NCI-H82 (cell line): ENCODE results near the gene RNF225.
"Not testable (repeated sequence)": the region's sequence is repeated elsewhere in the genome, so short reads cannot be mapped to it uniquely, and the experiment has no call there.

ENCODE experiments used
- DNase-seq: peaks from one replicate; lab custom pipeline; 2025; lab: John Stamatoyannopoulos, UW

RNF225 gene

DNA sequence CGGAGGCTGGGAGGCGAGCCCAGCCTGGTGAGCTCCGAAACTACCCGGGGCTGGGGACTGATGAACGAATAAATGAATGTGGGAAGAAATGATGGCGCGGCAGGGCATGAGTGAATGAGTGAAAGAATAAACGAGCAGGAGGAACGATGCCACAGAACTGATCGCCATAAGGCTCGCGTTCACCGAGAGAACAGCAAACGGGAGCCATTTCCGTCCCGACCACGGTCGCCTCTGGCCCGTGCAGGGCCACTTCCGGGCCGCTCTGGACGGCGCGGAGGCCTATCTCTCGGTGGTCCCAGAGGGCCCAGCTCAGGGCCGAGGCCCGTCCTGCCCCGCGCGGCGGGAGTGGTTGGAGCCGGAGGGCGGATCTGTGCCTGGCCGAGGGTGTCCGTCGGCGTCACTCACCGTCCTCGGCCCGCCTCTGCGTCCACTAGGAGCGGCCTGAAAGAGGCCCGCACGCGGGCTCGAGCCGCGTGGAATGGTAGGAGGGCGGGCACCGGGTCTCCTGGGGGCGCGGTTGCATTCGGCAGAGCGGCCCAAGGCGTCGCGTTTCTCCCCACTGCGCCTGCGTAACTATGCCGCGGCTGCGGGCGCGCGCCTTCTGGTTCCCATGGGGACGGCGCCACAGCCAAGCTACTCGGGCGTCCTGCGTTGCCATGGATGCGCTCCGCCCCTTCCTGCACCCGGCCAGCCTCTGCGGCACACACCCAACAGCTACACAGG is 33.0 kb upstream of the RNF225 start, which contains the start of gene ZNF497:
Gene ZNF497 (minus strand): TSS at position 480 of the 723 bp plus-strand sequence. CDS start 5,116 bp downstream, outside the sequence.
- peak; percentile 97 for DNase-seq

DNA sequence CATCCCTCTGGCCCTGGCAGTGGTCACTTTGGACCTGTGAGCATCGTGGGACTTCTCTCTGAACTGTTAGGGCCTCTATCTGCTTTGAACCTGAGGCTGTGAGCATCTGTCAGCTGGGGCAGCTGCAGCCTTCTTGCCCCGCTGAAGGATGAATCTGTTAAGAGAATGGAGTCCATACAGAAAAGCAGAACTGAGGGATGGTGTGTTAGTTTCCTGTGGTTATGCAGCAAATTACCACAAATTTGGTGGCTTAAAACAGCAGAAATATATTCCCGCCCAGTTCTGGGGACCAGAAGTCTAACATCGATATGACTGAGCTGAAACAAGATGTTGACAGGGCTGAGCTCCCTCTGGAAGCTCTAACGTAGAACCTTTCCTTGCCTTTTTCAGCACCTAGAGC is 31.3 kb upstream of the RNF225 start:
- no peak for DNase-seq

DNA sequence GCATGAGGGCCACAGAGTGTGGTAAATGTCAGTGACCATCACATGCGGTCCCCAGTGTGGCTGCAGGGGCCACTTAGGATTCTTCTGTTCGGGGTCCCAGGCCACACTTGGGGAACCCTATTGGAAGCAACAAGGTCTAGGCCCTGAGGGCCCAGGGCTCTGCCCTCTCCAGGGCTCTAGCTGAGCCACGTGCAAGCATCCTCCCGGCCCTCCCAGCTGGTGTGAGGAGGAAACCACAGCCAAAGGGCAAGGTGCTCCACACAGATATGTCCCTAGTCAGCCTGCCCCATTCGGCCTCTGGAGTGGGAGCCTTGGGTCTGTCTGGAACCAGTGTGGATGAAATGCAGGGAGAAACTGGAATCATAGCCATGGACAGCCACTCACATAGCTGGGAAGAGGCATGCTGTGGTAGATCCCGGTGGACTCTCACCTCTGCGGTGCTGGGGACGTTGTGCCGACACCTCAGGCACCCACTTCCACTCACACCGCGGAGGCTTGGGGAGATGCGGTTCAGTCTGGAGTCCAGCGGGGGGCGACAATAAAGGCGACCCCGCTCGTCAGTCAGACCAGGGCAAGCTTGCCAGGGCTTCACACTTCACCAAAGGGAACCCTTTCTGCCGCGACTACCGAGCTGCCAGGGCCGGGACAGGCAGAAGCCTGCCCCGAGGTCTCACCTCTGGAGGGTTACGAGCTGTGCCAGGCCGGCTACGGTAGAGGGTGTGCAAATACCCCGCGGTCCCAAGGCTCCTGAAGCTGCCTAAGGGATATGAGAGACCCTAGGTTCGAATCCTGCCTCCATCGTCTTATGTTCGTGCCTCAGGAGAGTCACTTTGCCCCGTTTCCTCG is 28.6 kb upstream of the RNF225 start:
- no peak for DNase-seq

GRCh38 chr19:58367698-58368454 is 27.6 kb upstream of the RNF225 start:
- DNase-seq: no peak

GRCh38 chr19:58368561-58369360 is 26.7 kb upstream of the RNF225 start:
- DNase-seq: no peak

DNA sequence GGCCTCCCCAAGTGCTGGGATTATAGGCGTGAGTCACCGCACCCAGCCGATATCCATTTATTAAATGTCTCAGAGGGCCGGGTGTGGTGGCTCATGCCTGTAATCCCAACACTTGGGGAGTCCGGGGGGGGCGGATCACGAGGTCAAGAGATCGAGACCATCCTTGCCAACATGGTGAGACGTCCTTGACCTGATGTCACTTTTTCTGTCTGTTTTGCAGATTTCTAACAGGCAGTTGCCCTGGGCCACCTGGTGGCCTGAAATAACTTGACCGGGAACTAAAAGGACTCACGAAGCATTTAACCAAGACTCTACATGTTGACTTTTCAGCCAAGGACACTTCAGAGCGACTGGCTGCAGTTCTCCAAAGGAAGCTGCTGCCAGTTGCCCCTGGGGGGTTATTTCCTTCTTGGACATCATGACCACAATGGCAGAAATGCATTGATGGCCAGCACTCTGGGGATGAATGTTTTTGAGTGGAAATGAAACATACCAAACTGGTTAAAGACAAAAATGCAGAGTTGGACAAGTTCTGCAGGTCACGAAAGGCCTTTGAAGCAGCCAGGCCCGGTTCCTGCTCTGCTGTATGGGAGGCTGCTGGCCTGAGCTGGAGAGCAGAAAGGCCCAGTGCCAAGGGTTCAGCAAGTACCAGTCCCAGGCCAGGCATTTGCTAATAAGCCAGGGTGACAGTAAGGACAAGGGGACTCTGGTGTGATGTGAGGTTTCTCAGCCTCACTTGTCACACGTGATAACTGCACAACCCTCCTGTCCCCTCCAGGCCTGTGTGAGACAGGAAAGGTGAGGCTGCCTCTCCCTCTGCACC is 22.9 kb upstream of the RNF225 start:
- DNase-seq: no peak

- DNase-seq: no peak
Observed at GRCh38 chr19:58374200-58374599, 21.3 kb upstream of the RNF225 start.

GRCh38 chr19:58376724-58377123 is 18.7 kb upstream of the RNF225 start:
- DNase-seq: not testable (repeated sequence)

DNA sequence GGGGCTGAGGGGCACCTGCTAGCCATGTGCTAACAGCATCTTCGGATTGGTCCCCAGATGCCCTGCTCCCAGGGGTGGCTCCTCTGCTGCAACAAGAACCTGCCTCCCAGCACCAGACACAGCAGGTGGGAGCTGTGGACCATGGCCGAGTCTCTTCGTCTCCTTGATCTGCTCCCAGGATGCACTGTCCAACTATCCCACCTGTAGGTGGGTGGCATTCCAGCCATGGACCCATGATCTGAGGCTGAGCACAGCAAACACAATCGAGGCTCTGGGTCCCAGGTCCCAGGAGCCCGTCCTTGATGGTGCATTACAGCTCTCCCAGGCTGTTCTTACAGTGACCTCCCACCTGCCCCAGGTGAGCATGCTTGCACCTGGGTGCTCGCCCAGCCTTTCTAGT is 16.2 kb upstream of the RNF225 start:
- no peak for DNase-seq

DNA sequence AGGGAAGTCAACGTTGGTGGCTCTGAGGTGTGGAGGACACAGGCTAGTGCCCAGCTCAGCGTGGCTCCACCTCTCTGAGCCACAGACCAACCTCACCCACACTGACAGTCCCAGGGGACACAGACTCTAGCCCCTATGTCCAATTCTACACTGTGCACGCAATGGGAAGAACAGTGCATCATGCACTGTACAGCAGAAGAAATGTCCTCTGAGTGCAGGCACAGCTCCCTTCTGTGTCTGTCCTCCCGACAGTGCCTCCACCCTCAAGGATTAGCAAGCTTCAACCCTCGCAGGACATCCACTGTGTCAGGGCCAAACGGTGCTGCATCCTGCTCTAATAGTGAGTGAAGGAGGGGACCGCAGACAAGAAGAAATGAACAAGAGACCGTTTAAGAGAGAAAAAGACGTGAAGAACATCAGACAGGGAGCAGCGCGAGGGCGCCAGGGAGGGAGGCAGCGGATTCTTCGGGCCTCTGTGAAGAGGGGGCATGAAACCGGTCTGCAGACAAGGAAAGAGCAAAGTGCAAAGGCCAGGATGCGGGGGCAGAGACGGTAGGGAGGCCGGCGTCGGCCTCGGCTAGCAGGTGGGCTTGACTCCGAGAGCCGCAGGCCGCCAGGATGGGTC is 15.3 kb upstream of the RNF225 start:
- DNase-seq: peak; percentile 58

DNA sequence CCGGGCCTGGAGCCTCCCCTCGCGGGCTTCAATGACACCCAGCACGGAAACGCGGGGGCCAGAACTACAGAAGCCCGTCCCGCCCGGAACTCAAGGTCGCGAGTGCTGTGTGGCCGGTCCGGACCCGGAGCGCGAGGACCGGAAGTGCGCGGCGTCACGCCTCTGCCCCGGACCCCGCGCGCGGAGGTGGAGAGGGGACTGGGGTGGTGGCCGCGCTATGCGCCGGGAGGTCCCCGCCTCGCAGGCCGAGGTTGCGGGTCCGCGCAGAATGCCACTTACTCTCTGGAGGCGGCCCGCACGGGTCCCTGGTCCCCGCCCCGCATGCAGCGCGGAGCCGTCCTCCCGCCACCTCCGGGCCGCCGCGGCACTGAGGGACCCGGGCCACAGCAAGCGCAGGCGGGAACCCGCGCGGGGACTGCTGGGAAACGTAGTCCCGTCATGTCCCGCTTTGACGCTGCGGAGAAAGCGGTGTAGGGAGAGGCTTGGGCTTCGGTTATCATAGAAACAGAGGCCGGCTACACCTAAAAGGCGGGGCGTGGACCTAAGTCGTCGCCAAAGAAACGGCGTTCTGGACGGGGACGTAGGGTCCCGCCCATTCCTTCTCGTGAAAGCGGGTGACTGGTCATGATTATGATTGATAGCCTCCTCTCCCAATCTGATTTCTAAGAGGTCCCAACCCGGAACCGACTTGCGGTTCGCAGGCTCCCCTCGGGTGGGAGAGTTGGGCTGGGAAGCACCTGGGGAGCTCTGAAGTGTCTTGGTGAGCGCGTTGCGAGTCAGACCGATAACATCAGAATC is 14.6 kb upstream of the RNF225 start, which contains the start of gene ZNF837:
Gene ZNF837 (minus strand): TSS at position 369 of the 798 bp plus-strand sequence. CDS start 11,698 bp downstream, outside the sequence.
- DNase-seq: peak; percentile 100

DNA sequence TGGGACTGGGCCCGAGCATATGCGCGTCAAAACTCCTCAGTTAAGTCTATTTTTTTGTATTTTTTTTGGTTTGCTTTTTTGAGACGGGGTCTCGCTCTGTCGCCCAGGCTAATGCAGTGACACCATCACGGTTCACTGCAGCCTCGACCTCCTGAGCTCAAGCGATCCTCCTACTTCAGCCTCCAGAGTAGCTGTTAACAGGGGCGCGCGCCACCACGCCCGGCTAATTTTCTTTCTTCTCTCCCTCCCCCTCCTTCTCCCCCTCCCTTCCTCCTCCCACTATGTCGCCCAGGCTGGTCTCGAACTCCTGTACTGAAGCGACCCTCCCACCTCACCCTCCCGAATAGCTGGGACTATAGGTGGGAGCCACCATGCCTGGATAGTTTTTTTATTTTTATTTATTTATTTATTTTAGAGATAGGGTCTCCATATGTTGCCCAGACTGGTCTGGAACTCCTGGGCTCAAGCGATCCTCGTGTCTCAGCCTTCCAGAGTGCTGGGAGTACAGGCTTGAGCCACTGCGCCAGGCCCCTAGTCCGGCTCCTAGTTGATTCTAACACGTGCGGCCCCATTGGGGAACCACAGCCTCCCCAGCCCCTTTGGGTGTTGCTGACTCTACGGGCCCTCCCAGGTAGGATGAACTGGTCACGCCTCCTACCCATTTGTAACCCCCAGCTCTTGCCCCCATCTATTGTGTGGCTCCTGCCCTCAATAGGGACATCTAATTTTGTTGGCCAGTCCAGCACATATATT is 13.8 kb upstream of the RNF225 start:
- DNase-seq: no peak

DNA sequence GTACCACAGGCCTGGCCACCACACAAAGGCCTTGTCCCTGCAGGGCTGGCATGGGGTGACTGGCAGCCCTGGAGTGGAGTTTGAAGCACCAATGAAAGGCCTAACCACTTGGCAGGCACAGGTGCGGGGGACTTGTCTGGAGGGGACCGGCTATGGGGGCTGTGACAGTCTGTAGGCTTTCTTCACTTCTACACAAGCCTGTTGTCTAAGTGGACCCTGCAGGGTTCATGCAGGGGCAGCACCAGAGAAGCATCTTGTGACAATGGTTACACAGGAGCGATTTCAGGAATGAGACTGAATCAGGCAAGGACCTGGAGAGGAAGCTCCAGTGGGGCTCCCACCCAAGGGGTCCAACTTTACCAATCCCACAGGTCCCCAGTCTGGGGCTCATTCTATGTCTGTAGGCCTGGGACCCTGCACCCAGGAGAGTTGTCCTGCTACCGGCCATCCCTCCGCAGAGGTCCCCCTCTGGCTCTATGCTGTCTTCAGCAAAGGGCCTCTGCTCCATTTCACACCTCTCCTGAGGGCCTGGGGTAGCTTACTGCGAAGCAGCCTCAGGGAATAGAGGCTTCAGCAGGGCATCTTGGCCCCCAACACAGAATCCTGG is 12.4 kb upstream of the RNF225 start:
- no peak for DNase-seq

DNA sequence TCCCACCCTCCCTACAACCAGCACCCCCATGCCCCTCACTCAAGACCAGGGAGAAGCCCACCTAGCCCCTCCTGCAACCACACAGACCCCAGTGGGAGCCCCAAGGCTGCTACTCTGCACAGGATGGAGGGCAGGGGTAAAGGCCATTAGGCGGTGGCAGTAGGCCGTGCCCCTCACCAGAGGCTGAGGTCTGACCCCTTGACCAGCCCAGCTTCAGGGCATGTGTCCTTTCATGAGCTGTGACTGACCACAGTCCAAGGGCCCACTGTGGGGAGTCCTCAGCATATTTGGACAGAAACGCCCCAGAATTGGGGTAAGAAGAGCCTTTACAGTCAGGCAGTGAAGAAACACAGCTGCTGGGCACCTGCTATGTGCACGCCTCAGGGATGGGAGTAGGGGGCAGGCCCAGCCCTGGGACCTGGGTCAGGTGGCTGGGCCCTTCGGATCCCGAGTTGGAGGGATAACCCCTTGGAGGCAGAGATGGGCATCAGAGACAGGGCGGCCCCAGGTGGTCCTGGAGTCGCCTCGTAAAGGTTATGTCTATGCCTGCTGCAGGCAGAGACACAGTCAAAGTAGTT is 10.1 kb upstream of the RNF225 start:
- DNase-seq: no peak

DNA sequence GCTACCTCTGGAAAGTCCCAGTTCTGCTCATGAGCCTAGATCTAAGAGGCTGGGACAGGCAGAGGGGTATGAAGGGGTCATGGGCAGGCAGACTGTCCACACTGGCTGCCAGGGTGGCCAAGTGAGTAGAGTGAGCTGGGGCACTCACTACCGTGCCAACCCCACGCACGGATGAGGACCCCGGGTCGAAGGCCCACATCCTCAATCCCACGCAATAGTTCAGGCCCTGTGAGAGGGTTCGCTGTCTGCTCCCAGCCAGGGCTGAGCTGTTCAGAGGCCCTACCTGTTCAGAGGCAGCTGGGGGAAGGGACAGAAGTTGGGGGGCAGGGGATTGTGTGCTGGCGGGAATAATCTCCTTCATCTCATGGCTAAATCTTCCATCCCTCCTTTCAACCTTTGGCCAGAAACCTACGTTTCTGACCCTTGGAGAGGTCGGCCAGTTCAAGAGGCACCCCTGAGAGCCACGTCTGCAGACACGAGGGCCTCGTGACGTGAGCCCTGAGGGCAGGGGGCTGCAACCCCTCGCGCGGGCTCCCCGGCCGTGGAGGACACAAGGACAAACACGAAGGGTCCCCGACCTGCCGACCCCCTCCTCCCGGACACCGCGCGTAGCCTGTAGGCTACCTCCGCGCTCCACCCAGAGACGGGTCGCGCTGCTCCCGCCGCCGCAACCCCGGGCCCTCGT is 9.4 kb upstream of the RNF225 start:
- DNase-seq: peak; percentile 43

GRCh38 chr19:58386576-58387337 is 8.7 kb upstream of the RNF225 start, which contains the start of gene RPS5:
Gene RPS5, plus strand, starts transcription at chr19:58387269. Its CDS starts 869 bp downstream, at chr19:58388138.
- peak; percentile 100 for DNase-seq
